Left ventricle myocardium inferior (tissue), 1 donor: ENCODE data around the gene RPRD1B. TPM values are rescaled to one million over a fixed set of nuclear protein-coding genes. Genes with fewer than 3 reads are reported as not detected.

Source experiments
- DNase-seq: peaks from one replicate; pipeline ENCODE4 v3.0.0-alpha.2; 2020
- H3K27ac ChIP-seq: fragments of 200-600 bp; replicated peaks from 2 replicates; pipeline ENCODE4 v1.8.0; 2021
- H3K27me3 ChIP-seq: fragments of 200-600 bp; 2 replicates; pipeline ENCODE4 v1.8.0; 2021; ENCODE audit warnings: low read depth
- H3K36me3 ChIP-seq: fragments of 200-600 bp; 2 replicates; pipeline ENCODE4 v1.8.0; 2021
- H3K4me1 ChIP-seq: fragments of 200-600 bp; 2 replicates; pipeline ENCODE4 v1.8.0; 2021
- H3K4me3 ChIP-seq: fragments of 200-600 bp; 2 replicates; pipeline ENCODE4 v1.8.0; 2021; ENCODE audit warnings: mild to moderate bottlenecking, moderate library complexity
- H3K9me3 ChIP-seq: fragments of 200-600 bp; replicated peaks from 2 replicates; pipeline ENCODE4 v1.8.0; 2021
- CTCF ChIP-seq: fragments of 200-600 bp; IDR thresholded peaks from 2 replicates; pipeline ENCODE4 v1.8.0; 2021; ENCODE audit warnings: antibody characterized with exemption, mild to moderate bottlenecking, borderline replicate concordance
- intact Hi-C: fragments of 100-400 bp; cut with micrococcal nuclease; formaldehyde crosslinking; loops from one replicate; pipeline ENCODE4 v1.11.0; 2022
- total RNA-seq: library from RNA; stranded (reverse); fragmentation: NEBNext Ultra II Directional; extraction: Animal tissue kit (Norgen Biotek cat#: 25700); gene quantifications from one replicate; pipeline ENCODE4 v1.2.1, GENCODE V29; 2021
- donor health status: DM: no; HTN: yes; CAD: no; lungs with severe emphysema.

Gene RPRD1B
- total RNA-seq, 1 donor from 2014 or later, result 58.9 TPM

GRCh38 chr20:38076548-38076947, 43.0 kb downstream of the RPRD1B start:
- H3K4me3 ChIP-seq, result no peak overlapping the region
- no peaks in the 10 kb centered on the region for H3K9me3 ChIP-seq
- peaks cover 60% of the 10 kb centered on the region for H3K4me1 ChIP-seq
- TF ChIP-seq CTCF, result no peak
- no peak for DNase-seq
- peak overlapping the region; percentile 91 for H3K27ac ChIP-seq
- H3K27me3 ChIP-seq, result no peaks in the 10 kb centered on the region
- intact Hi-C loops, result no loop called here
- H3K36me3 ChIP-seq, result peaks cover 31% of the 10 kb centered on the region

GRCh38 chr20:38078084-38078483, 44.5 kb downstream of the RPRD1B start:
- intact Hi-C loops, result no loop called here
- Histone ChIP-seq H3K9me3 (no peaks in the 10 kb centered on the region), H3K36me3 (peaks cover 29% of the 10 kb centered on the region), H3K4me3 (no peak overlapping the region), H3K27me3 (no peaks in the 10 kb centered on the region), H3K27ac (peak overlapping the region; percentile 91), H3K4me1 (peaks cover 53% of the 10 kb centered on the region)
- TF ChIP-seq CTCF, result no peak
- DNase-seq, result no peak

GRCh38 chr20:38079353-38079752, 45.8 kb downstream of the RPRD1B start:
- intact Hi-C loops, result no loop called here
- no peak for TF ChIP-seq CTCF
- Histone ChIP-seq H3K36me3 (peaks cover 29% of the 10 kb centered on the region), H3K4me3 (no peak overlapping the region), H3K27ac (peak overlapping the region; percentile 91), H3K9me3 (no peaks in the 10 kb centered on the region), H3K27me3 (no peaks in the 10 kb centered on the region), H3K4me1 (peaks cover 53% of the 10 kb centered on the region)
- DNase-seq, result no peak

- Histone ChIP-seq H3K9me3 (no peaks in the 10 kb centered on the region), H3K36me3 (peaks cover 37% of the 10 kb centered on the region), H3K4me3 (no peak overlapping the region), H3K4me1 (peaks cover 52% of the 10 kb centered on the region), H3K27me3 (no peaks in the 10 kb centered on the region), H3K27ac (peak overlapping the region; percentile 86)
- TF ChIP-seq CTCF, result no peak
- intact Hi-C loops, result no loop called here
- DNase-seq, result no peak
Measured at GRCh38 chr20:38081575-38081974, 48.0 kb downstream of the RPRD1B start.

GRCh38 chr20:38082894-38083293, 49.3 kb downstream of the RPRD1B start:
- H3K27ac ChIP-seq, result peak overlapping the region; percentile 86

More at GRCh38 chr20:38082894-38083293, 49.3 kb downstream of the RPRD1B start:
- peaks cover 55% of the 10 kb centered on the region for H3K4me1 ChIP-seq
- no peaks in the 10 kb centered on the region for H3K27me3 ChIP-seq
- H3K4me3 ChIP-seq, result no peak overlapping the region
- H3K36me3 ChIP-seq, result peaks cover 41% of the 10 kb centered on the region
- intact Hi-C loops, result no loop called here
- no peaks in the 10 kb centered on the region for H3K9me3 ChIP-seq
- no peak for TF ChIP-seq CTCF
- no peak for DNase-seq
